NT2/D1 (cell line): ENCODE measurements around the gene TMEM131.

Experiments
- SUZ12 ChIP-seq: IDR thresholded peaks from 2 replicates; pipeline ENCODE4 v1.6.1; 2011; ENCODE audit not compliant: insufficient read length, insufficient read depth; ENCODE audit errors: extremely low read depth
- YY1 ChIP-seq: IDR thresholded peaks from 2 replicates; pipeline ENCODE4 v1.6.1; 2011; ENCODE audit not compliant: insufficient read length, insufficient read depth
- ZNF274 ChIP-seq: IDR thresholded peaks from 2 replicates; pipeline ENCODE4 v1.6.1; 2011; ENCODE audit warnings: mild to moderate bottlenecking, low read depth, low read length

GRCh38 chr2:97738179-97739019, 257.3 kb downstream of the TMEM131 start:
- TF ChIP-seq ZNF274 (no peak), YY1 (no peak), SUZ12 (no peak)
